H1 (cell line): ENCODE measurements around the gene YTHDC2. TPM values are rescaled to one million over a fixed set of nuclear protein-coding genes. Genes with fewer than 3 reads are reported as not detected.

Source experiments
- CBX8 ChIP-seq: fragments of 300-800, 300-1000 bp; sonication (generic); IDR thresholded peaks from 2 replicates; pipeline ENCODE4 v1.7.1; 2016; ENCODE audit warnings: low read depth, low read length, borderline replicate concordance
- CHD7 ChIP-seq: fragments of 300-600 bp; sonication (generic); IDR thresholded peaks from 2 replicates; pipeline ENCODE4 v1.7.1; 2012; ENCODE audit warnings: low read length, moderate library complexity, mild to moderate bottlenecking, inconsistent platforms; ENCODE audit not compliant: insufficient replicate concordance
- EP300 ChIP-seq, 2 experiments: IDR thresholded peaks; 1 replicate in 1 of 2; 2 replicates in 1 of 2; pipeline ENCODE4 v1.6.1; 2011 to 2012; ENCODE audit warnings: low read depth in 2 of 2, low read length in 2 of 2, mild to moderate bottlenecking in 2 of 2, borderline replicate concordance in 1 of 2, inconsistent platforms in 1 of 2, moderate library complexity in 1 of 2
- FOSL1 ChIP-seq: IDR thresholded peaks from 2 replicates; pipeline ENCODE4 v1.6.1; 2011; ENCODE audit warnings: mild to moderate bottlenecking, low read depth, low read length, moderate library complexity; ENCODE audit not compliant: insufficient read depth
- HDAC2 ChIP-seq, 2 experiments: fragments of 300-600 bp in 1 of 2; sonication (generic) in 1 of 2; IDR thresholded peaks; 2 replicates each; pipeline ENCODE4 v1.6.1; 2011 to 2012; ENCODE audit warnings: low read depth in 2 of 2, low read length in 2 of 2, mild to moderate bottlenecking in 2 of 2, moderate library complexity in 2 of 2, borderline replicate concordance in 1 of 2, inconsistent platforms in 1 of 2
- NANOG ChIP-seq: IDR thresholded peaks from 2 replicates; pipeline ENCODE4 v1.6.1; 2011; ENCODE audit warnings: low read length, low read depth, mild to moderate bottlenecking, inconsistent platforms; ENCODE audit not compliant: insufficient read depth, poor library complexity, severe bottlenecking
- POLR2A ChIP-seq, 2 experiments: IDR thresholded peaks; 1 replicate in 1 of 2; 2 replicates in 1 of 2; pipeline ENCODE4 v1.6.1; 2011; ENCODE audit warnings: low read depth in 2 of 2, low read length in 2 of 2, mild to moderate bottlenecking in 2 of 2; ENCODE audit errors: control extremely low read depth in 1 of 2
- RXRA ChIP-seq: IDR thresholded peaks from 2 replicates; pipeline ENCODE4 v1.6.1; 2011; ENCODE audit warnings: low read depth, mild to moderate bottlenecking, low read length, moderate library complexity; ENCODE audit not compliant: insufficient read depth
- SIX5 ChIP-seq: IDR thresholded peaks from 2 replicates; pipeline ENCODE4 v1.6.1; 2011; ENCODE audit warnings: mild to moderate bottlenecking, low read depth, low read length
- polyA plus RNA-seq, 7 experiments: library from polyadenylated mRNA; depleted of rRNA in 3 of 7; stranded (reverse) in 5 of 7; unstranded in 2 of 7; fragments of >200 nt in 5 of 7; fragments of 200-250 nt in 2 of 7; gene quantifications; 1 replicate in 5 of 7; 2 replicates in 1 of 7; 4 replicates in 1 of 7; pipeline versions ENCODE4 v1.2.1 to v1.2.3, GENCODE V29; 2011 to 2013; ENCODE audit warnings: missing spikeins in 2 of 7, mixed read lengths in 2 of 7
- total RNA-seq: library from RNA; stranded (reverse); fragmentation: NEBNext Ultra II Directional; extraction: Animal tissue kit (Norgen Biotek cat#: 25700); gene quantifications from 2 replicates; pipeline ENCODE4 v1.2.1, GENCODE V29; 2021

YTHDC2 gene
- total and polyA plus RNA-seq, 2 of the 8 experiments (the other 6 are each of a cell fraction or from before 2014, with no cell fraction given): 4.3 to 20.1 TPM

GRCh38 chr5:113632996-113633395, 119.5 kb downstream of the YTHDC2 start (continued):
- TF ChIP-seq CHD7 (no peak), FOSL1 (no peak), RXRA (no peak), NANOG (no peak), POLR2A (IDR thresholded peaks at IDR 0.05; ENCODE audit: control extremely low read depth in 1 of 2, low read depth in 2 of 2, low read length in 2 of 2) (no peak), EP300 (IDR thresholded peaks at IDR 0.05; ENCODE audit: borderline replicate concordance in 1 of 2, low read depth in 2 of 2, low read length in 2 of 2) (no peak), HDAC2 (IDR thresholded peaks at IDR 0.05; ENCODE audit: borderline replicate concordance in 1 of 2, low read depth in 2 of 2, low read length in 2 of 2) (no peak), CBX8 (no peak), SIX5 (no peak)
